ENCODE results near the gene GZMA. TPM values are rescaled to one million over a fixed set of nuclear protein-coding genes. Genes with fewer than 3 reads are reported as not detected.

The GZMA gene
- total RNA-seq, 1 donor from 2014 or later = 1.2 TPM

- Histone ChIP-seq H3K27me3 (no peaks in the 10 kb centered on the region), H3K36me3 (no peaks in the 10 kb centered on the region), H3K4me1 (no peaks in the 10 kb centered on the region), H3K9me3 (no peaks in the 10 kb centered on the region), H3K27ac (no peak overlapping the region), H3K4me3 (no peak overlapping the region)
- intact Hi-C loops (cut with DNase I) = no loop called here
- TF ChIP-seq CTCF (IDR thresholded peaks at IDR 0.05) = no peak
- no peak for TF ChIP-seq POLR2A (IDR thresholded peaks at IDR 0.05)
- no peak for TF ChIP-seq POLR2AphosphoS5 (IDR thresholded peaks at IDR 0.05; ENCODE audit: insufficient read depth in 1 of 2, low read depth in 1 of 2)
- DNase-seq (ENCODE audit: extremely low spot score in 2 of 2) = no peak
Observed at GRCh38 chr5:55110217-55110616, 7.8 kb downstream of the GZMA start.

GRCh38 chr5:55113327-55113726 is 10.9 kb downstream of the GZMA start:
- Histone ChIP-seq H3K4me3 (no peak overlapping the region), H3K27me3 (no peaks in the 10 kb centered on the region), H3K9me3 (no peaks in the 10 kb centered on the region), H3K27ac (no peak overlapping the region), H3K36me3 (no peaks in the 10 kb centered on the region), H3K4me1 (no peaks in the 10 kb centered on the region)
- no peak for DNase-seq (ENCODE audit: extremely low spot score in 2 of 2)
- TF ChIP-seq POLR2AphosphoS5 (IDR thresholded peaks at IDR 0.05; ENCODE audit: insufficient read depth in 1 of 2, low read depth in 1 of 2) (no peak), POLR2A (IDR thresholded peaks at IDR 0.05) (no peak), CTCF (IDR thresholded peaks at IDR 0.05) (no peak)
- intact Hi-C loops (cut with DNase I) = no loop called here

GRCh38 chr5:55114061-55114460 is 11.6 kb downstream of the GZMA start:
- no peaks in the 10 kb centered on the region for H3K27me3 ChIP-seq
- TF ChIP-seq POLR2A (IDR thresholded peaks at IDR 0.05) (no peak), CTCF (IDR thresholded peaks at IDR 0.05) (no peak), POLR2AphosphoS5 (IDR thresholded peaks at IDR 0.05; ENCODE audit: insufficient read depth in 1 of 2, low read depth in 1 of 2) (no peak)
- H3K4me1 ChIP-seq = no peaks in the 10 kb centered on the region
- H3K9me3 ChIP-seq = no peaks in the 10 kb centered on the region
- intact Hi-C loops (cut with DNase I) = no loop called here
- H3K36me3 ChIP-seq = no peaks in the 10 kb centered on the region
- no peak overlapping the region for H3K4me3 ChIP-seq
- no peak for DNase-seq (ENCODE audit: extremely low spot score in 2 of 2)
- H3K27ac ChIP-seq = no peak overlapping the region

- no peak for DNase-seq (ENCODE audit: extremely low spot score in 2 of 2)
- no peak for TF ChIP-seq CTCF (IDR thresholded peaks at IDR 0.05)
- no peak for TF ChIP-seq POLR2A (IDR thresholded peaks at IDR 0.05)
- TF ChIP-seq POLR2AphosphoS5 (IDR thresholded peaks at IDR 0.05; ENCODE audit: insufficient read depth in 1 of 2, low read depth in 1 of 2) = no peak
- Histone ChIP-seq H3K36me3 (no peaks in the 10 kb centered on the region), H3K4me3 (no peak overlapping the region), H3K9me3 (no peaks in the 10 kb centered on the region), H3K27me3 (no peaks in the 10 kb centered on the region), H3K27ac (no peak overlapping the region), H3K4me1 (no peaks in the 10 kb centered on the region)
- intact Hi-C loops (cut with DNase I) = no loop called here
Observed at GRCh38 chr5:55123365-55123764, 20.9 kb downstream of the GZMA start.

GRCh38 chr5:55134053-55134722 is 31.7 kb downstream of the GZMA start:
- Histone ChIP-seq H3K4me1 (no peaks in the 10 kb centered on the region), H3K9me3 (no peaks in the 10 kb centered on the region), H3K36me3 (no peaks in the 10 kb centered on the region), H3K27me3 (no peaks in the 10 kb centered on the region), H3K4me3 (no peak overlapping the region), H3K27ac (no peak overlapping the region)
- DNase-seq (ENCODE audit: extremely low spot score in 2 of 2) = no peak
- intact Hi-C loops (cut with DNase I) = no loop called here
- no peak for TF ChIP-seq POLR2A (IDR thresholded peaks at IDR 0.05)
- no peak for TF ChIP-seq CTCF (IDR thresholded peaks at IDR 0.05)
- no peak for TF ChIP-seq POLR2AphosphoS5 (IDR thresholded peaks at IDR 0.05; ENCODE audit: insufficient read depth in 1 of 2, low read depth in 1 of 2)
